GM23248 (cell line): ENCODE measurements around the gene OPRL1.
"Not testable (repeated sequence)": the region's sequence is repeated elsewhere in the genome, so short reads cannot be mapped to it uniquely, and the experiment has no call there.

Source experiments
- EZH2 ChIP-seq: fragments of 200-600 bp; sonication (generic); IDR thresholded peaks from 2 replicates; pipeline ENCODE4 v1.6.1; 2018; ENCODE audit warnings: antibody characterized with exemption, mild to moderate bottlenecking; ENCODE audit not compliant: insufficient read depth, poor library complexity, severe bottlenecking
- EZH2phosphoT487 ChIP-seq: fragments of 200-600 bp; sonication (generic); IDR thresholded peaks from 2 replicates; pipeline ENCODE4 v1.6.1; 2018; ENCODE audit warnings: antibody characterized with exemption, moderate library complexity, mild to moderate bottlenecking, low read depth; ENCODE audit not compliant: insufficient read depth

DNA sequence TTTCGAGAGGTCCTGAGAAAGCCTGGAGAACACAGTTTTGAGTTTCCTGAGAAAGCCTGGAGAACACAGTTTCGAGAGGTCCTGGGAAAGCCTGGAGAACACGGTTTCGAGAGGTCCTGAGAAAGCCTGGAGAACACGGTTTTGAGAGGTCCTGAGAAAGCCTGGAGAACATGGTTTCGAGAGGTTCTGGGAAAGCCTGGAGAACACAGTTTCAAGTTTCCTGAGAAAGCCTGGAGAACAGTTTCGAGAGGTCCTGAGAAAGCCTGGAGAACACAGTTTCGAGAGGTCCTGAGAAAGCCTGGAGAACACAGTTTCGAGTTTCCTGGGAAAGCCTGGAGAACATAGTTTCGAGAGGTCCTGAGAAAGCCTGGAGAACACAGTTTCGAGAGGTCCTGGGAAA lies 43.6 kb downstream of the OPRL1 start:
- not testable (repeated sequence) for TF ChIP-seq EZH2, EZH2phosphoT487
